Femur (tissue), 1 donor: ENCODE measurements around the gene NPB.

Experiments
- DNase-seq: peaks from one replicate; pipeline ENCODE4 v3.0.0-alpha.2; 2017

Gene NPB

GRCh38 chr17:81947189-81947588, 45.2 kb downstream of the NPB start, which contains the start of gene MYADML2:
TSS of gene MYADML2 (minus strand) at chr17:81947233. CDS start at chr17:81941741, 5,492 bp downstream.
- no peak for DNase-seq

GRCh38 chr17:81948635-81949378, 46.8 kb downstream of the NPB start:
- no peak for DNase-seq

- DNase-seq: no peak
Observed at GRCh38 chr17:81950501-81950900, 48.5 kb downstream of the NPB start.

- no peak for DNase-seq
Observed at GRCh38 chr17:81951785-81952684, 50.0 kb downstream of the NPB start.
